GM12878 (cell line): ENCODE results near the gene NOP53. TPM values are rescaled to one million over a fixed set of nuclear protein-coding genes. Genes with fewer than 3 reads are reported as not detected.
"Not testable (repeated sequence)": the region's sequence is repeated elsewhere in the genome, so short reads cannot be mapped to it uniquely, and the experiment has no call there.

Experiments
- ATAC-seq: fragments of 200-7000 bp; cut with Tn5 transposase; 3 replicates; pipeline ENCODE4 v1.9.1; 2020; ENCODE audit warnings: mild to moderate bottlenecking, moderate library complexity
- BruUV-seq: library from RNA; stranded (reverse); fragments of 400-500 nt; replicated peaks from 2 replicates; lab custom pipeline; 2021; lab: Mats Ljungman, UMichigan
- CTCF ChIA-PET: fragments of 300-600 bp; sonication (Branson Sonifier 250); formaldehyde crosslinking; extraction: SDS; loops from one replicate; lab custom pipeline; 2021; ENCODE audit warnings: inconsistent platforms; lab: Yijun Ruan, JAX
- POLR2A ChIA-PET: fragments of 350-600 bp; formaldehyde crosslinking; extraction: SDS; loops from one replicate; lab custom pipeline; 2021; ENCODE audit warnings: inconsistent platforms; lab: Charles Lee
- RAD21 ChIA-PET: fragments of 300-600 bp; sonication (Branson Sonifier 250); formaldehyde crosslinking; loops from one replicate; lab custom pipeline; 2023; ENCODE audit warnings: antibody characterized with exemption; ENCODE audit not compliant: unreplicated experiment; lab: Charles Lee
- SMC1A ChIA-PET: fragments of 300-600 bp; sonication (Branson Sonifier 250); formaldehyde crosslinking; loops from one replicate; lab custom pipeline; 2023; ENCODE audit not compliant: unreplicated experiment, uncharacterized antibody; lab: Charles Lee
- DNase-seq: peaks from one replicate; pipeline ENCODE4 v3.0.0-alpha.2; 2011; ENCODE audit warnings: low read depth, low spot score
- FAIRE-seq: peaks from 3 replicates; lab custom pipeline; 2011; peaks lifted over from hg19 to GRCh38; lab: Jason Lieb, UNC
- H2AFZ ChIP-seq: 2 replicates; pipeline ENCODE4 v1.6.0; 2011; ENCODE audit warnings: low read depth, low read length, control low read depth; ENCODE audit not compliant: control insufficient read depth
- H3K27ac ChIP-seq: 2 replicates; pipeline ENCODE4 v1.5.1; 2011; ENCODE audit warnings: control low read depth; ENCODE audit not compliant: control insufficient read depth, insufficient read depth
- H3K27me3 ChIP-seq, 2 experiments: replicated peaks in 1 of 2; 2 replicates each; pipeline versions ENCODE4 v1.6.0 to v1.6.1; 2011; ENCODE audit warnings: low read length in 1 of 2; ENCODE audit not compliant: control insufficient read depth in 2 of 2, insufficient read depth in 2 of 2
- H3K36me3 ChIP-seq, 2 experiments: 2 replicates each; pipeline ENCODE4 v1.5.1; 2011; ENCODE audit warnings: low read length in 1 of 2; ENCODE audit not compliant: control insufficient read depth in 2 of 2, insufficient read depth in 2 of 2
- H3K4me1 ChIP-seq: 2 replicates; pipeline ENCODE4 v1.6.1; 2011; ENCODE audit warnings: mild to moderate bottlenecking, low read length, moderate library complexity, mixed read lengths; ENCODE audit not compliant: control insufficient read depth, insufficient read depth
- H3K4me2 ChIP-seq: 2 replicates; pipeline ENCODE4 v1.6.0; 2011; ENCODE audit warnings: control low read depth; ENCODE audit not compliant: control insufficient read depth, insufficient read depth
- H3K4me3 ChIP-seq: fragments of 200-600 bp; sonication (generic); 2 replicates; pipeline ENCODE4 v1.5.1; 2016
- H3K79me2 ChIP-seq: 2 replicates; pipeline ENCODE4 v1.6.0; 2011; ENCODE audit warnings: low read length; ENCODE audit not compliant: control insufficient read depth, insufficient read depth
- H3K9ac ChIP-seq: 2 replicates; pipeline ENCODE4 v1.8.0; 2011; ENCODE audit warnings: low read length, control low read depth, mixed read lengths; ENCODE audit not compliant: control insufficient read depth, insufficient read depth
- H3K9me3 ChIP-seq: replicated peaks from 3 replicates; pipeline ENCODE4 v1.5.1; 2011; ENCODE audit warnings: mild to moderate bottlenecking, low read length; ENCODE audit not compliant: control insufficient read depth, insufficient read depth
- H4K20me1 ChIP-seq: 2 replicates; pipeline ENCODE4 v1.6.0; 2011; ENCODE audit not compliant: control insufficient read depth, insufficient read depth
- JUND ChIP-seq: IDR thresholded peaks from 2 replicates; pipeline ENCODE4 v1.6.1; 2012; ENCODE audit warnings: low read depth, mild to moderate bottlenecking, low read length, improper control_type of control experiment, moderate library complexity
- LARP7 ChIP-seq: fragments of 450-650 bp; IDR thresholded peaks from 2 replicates; pipeline ENCODE4 v1.6.1; 2017; ENCODE audit warnings: mild to moderate bottlenecking
- MEF2A ChIP-seq: IDR thresholded peaks from 2 replicates; pipeline ENCODE4 v1.6.1; 2011; ENCODE audit warnings: low read depth, mild to moderate bottlenecking, low read length, moderate library complexity; ENCODE audit not compliant: insufficient read depth
- NR2C1 ChIP-seq: fragments of 450-650 bp; IDR thresholded peaks from 2 replicates; pipeline ENCODE4 v1.6.1; 2017; ENCODE audit warnings: antibody characterized with exemption, mild to moderate bottlenecking, moderate library complexity
- NRF1 ChIP-seq: conservative IDR thresholded peaks from 2 replicates; pipeline ENCODE4 v1.6.1; 2011; ENCODE audit warnings: mild to moderate bottlenecking, low read depth, low read length, improper control_type of control experiment
- PML ChIP-seq: IDR thresholded peaks from 2 replicates; pipeline ENCODE4 v1.6.1; 2012; ENCODE audit warnings: low read length, inconsistent platforms
- RCOR1 ChIP-seq: conservative IDR thresholded peaks from 2 replicates; pipeline ENCODE4 v1.6.1; 2012; ENCODE audit warnings: low read depth, low read length, improper control_type of control experiment
- TBL1XR1 ChIP-seq: IDR thresholded peaks from 2 replicates; pipeline ENCODE4 v1.6.1; 2012; ENCODE audit warnings: low read depth, low read length, improper control_type of control experiment
- ZBTB4 ChIP-seq: fragments of 450-650 bp; formaldehyde crosslinking; IDR thresholded peaks from 2 replicates; pipeline ENCODE4 v1.4.0; 2022; ENCODE audit warnings: mild to moderate bottlenecking, moderate library complexity
- ZNF384 ChIP-seq: IDR thresholded peaks from 2 replicates; pipeline ENCODE4 v1.6.1; 2012; ENCODE audit warnings: low read depth, mild to moderate bottlenecking, low read length, improper control_type of control experiment, borderline replicate concordance
- WGBS: methylation state at CpG from one replicate; pipeline ENCODE4 v1.1.6; 2016; ENCODE audit warnings: low lambda C conversion rate; ENCODE audit not compliant: insufficient replicate concordance, insufficient coverage; ENCODE audit errors: missing lambda C conversion rate; 5-methylcytosine and 5-hydroxymethylcytosine counted together
- in situ Hi-C: fragments of 300-500 bp; cut with MboI; formaldehyde crosslinking; loops from 9 replicates; pipeline ENCODE4 v1.14.3; 2018; ENCODE audit warnings: mixed read lengths
- intact Hi-C: fragments of 100-400 bp; cut with micrococcal nuclease; formaldehyde crosslinking; loops from one replicate; pipeline ENCODE4 v1.14.2; 2022; ENCODE audit not compliant: unreplicated experiment
- polyA plus RNA-seq, 11 experiments: library from polyadenylated mRNA; depleted of rRNA in 4 of 11; unstranded in 6 of 11; stranded (reverse) in 5 of 11; fragments of >200 nt; fragmentation: Nextera tagmentation in 4 of 11; fragmentation: Illumina TruSeq in 1 of 11; extraction: Ambion mirVana in 4 of 11; extraction: Trizol in 1 of 11; gene quantifications; 1 replicate in 1 of 11; 2 replicates in 10 of 11; pipeline versions ENCODE4 v1.2.1 to v1.2.3, GENCODE V29; 2011 to 2016; ENCODE audit warnings: inconsistent platforms in 2 of 11, missing spikeins in 2 of 11, low read depth in 1 of 11
- total RNA-seq, 4 experiments: library from RNA; depleted of rRNA in 3 of 4; stranded (reverse); fragments of >200 nt in 3 of 4; fragmentation: Illumina TruSeq in 1 of 4; extraction: Trizol in 1 of 4; gene quantifications; 2 replicates each; pipeline versions ENCODE4 v1.2.1 to v1.2.3, GENCODE V29; 2013 to 2021
- TF ChIP-seq, protein P1 (sequence below): IDR thresholded peaks from 2 replicates; pipeline ENCODE4 v1.6.1; 2012; ENCODE audit warnings: low read length, inconsistent platforms
- TF ChIP-seq, protein P2 (sequence below): IDR thresholded peaks from 2 replicates; pipeline ENCODE4 v1.6.1; 2012; ENCODE audit warnings: low read depth, low read length, improper control_type of control experiment

Gene NOP53
- total and polyA plus RNA-seq, 10 of the 15 experiments (the other 5 are each of a cell fraction or from before 2014, with no cell fraction given), result 6.0 to 386 (median 167) TPM

- Histone ChIP-seq H3K4me3 (no peak overlapping the region), H3K27me3 (no peaks in the 10 kb centered on the region), H3K9ac (no peak overlapping the region), H3K4me2 (no peak overlapping the region), H3K79me2 (no peaks in the 10 kb centered on the region), H3K4me1 (no peaks in the 10 kb centered on the region), H2AFZ (no peak overlapping the region), H3K36me3 (no peaks in the 10 kb centered on the region; a peak in 1 of 4 replicates), H3K9me3 (no peaks in the 10 kb centered on the region), H4K20me1 (no peaks in the 10 kb centered on the region), H3K27ac (no peak overlapping the region)
- in situ Hi-C loops, result no loop called here
- DNase-seq, result no peak
- intact Hi-C loops, result no loop called here
- SMC1A ChIA-PET, result interaction anchor here (1.5 kb wide), 1 partner anchor 21 kb away, joined by 4 read pairs; no protein-coding TSS in a partner anchor
- TF ChIP-seq JUND (no peak), MEF2A (no peak), NR2C1 (no peak), ZBTB4 (CRISPR knock-in tag) (no peak), TBL1XR1 (no peak), LARP7 (no peak), ZNF384 (no peak), RCOR1 (no peak), PML (no peak), NRF1 (no peak)
- TF ChIP-seq, protein P1, sequence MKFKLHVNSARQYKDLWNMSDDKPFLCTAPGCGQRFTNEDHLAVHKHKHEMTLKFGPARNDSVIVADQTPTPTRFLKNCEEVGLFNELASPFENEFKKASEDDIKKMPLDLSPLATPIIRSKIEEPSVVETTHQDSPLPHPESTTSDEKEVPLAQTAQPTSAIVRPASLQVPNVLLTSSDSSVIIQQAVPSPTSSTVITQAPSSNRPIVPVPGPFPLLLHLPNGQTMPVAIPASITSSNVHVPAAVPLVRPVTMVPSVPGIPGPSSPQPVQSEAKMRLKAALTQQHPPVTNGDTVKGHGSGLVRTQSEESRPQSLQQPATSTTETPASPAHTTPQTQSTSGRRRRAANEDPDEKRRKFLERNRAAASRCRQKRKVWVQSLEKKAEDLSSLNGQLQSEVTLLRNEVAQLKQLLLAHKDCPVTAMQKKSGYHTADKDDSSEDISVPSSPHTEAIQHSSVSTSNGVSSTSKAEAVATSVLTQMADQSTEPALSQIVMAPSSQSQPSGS, result no peak
- TF ChIP-seq, protein P2, sequence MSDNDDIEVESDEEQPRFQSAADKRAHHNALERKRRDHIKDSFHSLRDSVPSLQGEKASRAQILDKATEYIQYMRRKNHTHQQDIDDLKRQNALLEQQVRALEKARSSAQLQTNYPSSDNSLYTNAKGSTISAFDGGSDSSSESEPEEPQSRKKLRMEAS, result no peak
- POLR2A ChIA-PET, result interaction anchor here (0.7 kb wide), 1 partner anchor 350 kb away, joined by 3 read pairs; no protein-coding TSS in a partner anchor
- CTCF ChIA-PET, result interaction anchor here (1.5 to 5.8 kb wide), 2 partner anchors 21 to 87 kb away, joined by 4 to 75 read pairs; no protein-coding TSS in a partner anchor
- no TSS peak for BruUV-seq
- no peak for FAIRE-seq
- RAD21 ChIA-PET, result no interaction called here
- no peak for ATAC-seq
- 98% methylated on average over 7 of the region's 7 CpGs for WGBS
These were observed 41.2 kb downstream of the NOP53 start for GRCh38 chr19:47786566-47786965.

- in situ Hi-C loops, result not testable (repeated sequence)
These were observed 42.0 kb downstream of the NOP53 start for GRCh38 chr19:47787307-47787706.

More at GRCh38 chr19:47787307-47787706, 42.0 kb downstream of the NOP53 start:
- H3K27me3 ChIP-seq, H3K36me3 ChIP-seq, H4K20me1 ChIP-seq, DNase-seq, H3K9ac ChIP-seq, BruUV-seq, ATAC-seq, POLR2A ChIA-PET, intact Hi-C loops, H3K4me3 ChIP-seq, H3K79me2 ChIP-seq, H3K27ac ChIP-seq, H3K4me1 ChIP-seq, FAIRE-seq, H3K4me2 ChIP-seq, H3K9me3 ChIP-seq, H2AFZ ChIP-seq: not testable (repeated sequence)
- SMC1A ChIA-PET, result interaction anchor here (1.5 kb wide), 2 partner anchors 19 to 22 kb away, joined by 4 to 5 read pairs; no protein-coding TSS in a partner anchor
- CTCF ChIA-PET, result interaction anchor here (0.9 to 5.8 kb wide), 4 partner anchors 21 to 87 kb away, joined by 3 to 75 read pairs (median 4); partner anchors contain the start of gene EHD2
- 63% methylated on average over 10 of the region's 10 CpGs for WGBS
- RAD21 ChIA-PET, result interaction anchor here (0.9 kb wide), 1 partner anchor 74 kb away, joined by 3 read pairs; the partner anchor contains the start of gene EHD2
